NCI-H146 treated with DMSO at 0.1 percent for 48 hours (cell line): Measurements from ENCODE around the gene SUN2.

Experiments used
- DNase-seq: peaks from one replicate; lab custom pipeline; 2025; ENCODE audit not compliant: unreplicated experiment; lab: John Stamatoyannopoulos, UW

SUN2 gene

GRCh38 chr22:38700270-38700788 lies 55.5 kb downstream of the SUN2 start:
- no peak for DNase-seq

- DNase-seq = no peak
Observed at GRCh38 chr22:38699784-38700183, 56.0 kb downstream of the SUN2 start.

GRCh38 chr22:38699143-38699542 lies 56.7 kb downstream of the SUN2 start:
- DNase-seq = no peak

- DNase-seq = no peak
Observed at GRCh38 chr22:38698407-38699094, 57.2 kb downstream of the SUN2 start.

GRCh38 chr22:38697425-38698089 lies 58.2 kb downstream of the SUN2 start:
- no peak for DNase-seq

GRCh38 chr22:38696606-38697424 lies 59.0 kb downstream of the SUN2 start:
- DNase-seq = no peak

GRCh38 chr22:38694940-38695339 lies 60.9 kb downstream of the SUN2 start:
- no peak for DNase-seq

GRCh38 chr22:38694049-38694448 lies 61.7 kb downstream of the SUN2 start:
- no peak for DNase-seq

GRCh38 chr22:38689651-38690050 lies 66.1 kb downstream of the SUN2 start:
- no peak for DNase-seq

- no peak for DNase-seq
Observed at GRCh38 chr22:38685761-38686160, 70.0 kb downstream of the SUN2 start.

- no peak for DNase-seq
Observed at GRCh38 chr22:38684895-38685294, 70.9 kb downstream of the SUN2 start.
